ENCODE measurements around the gene GRID1. TPM values are rescaled to one million over a fixed set of nuclear protein-coding genes. Genes with fewer than 3 reads are reported as not detected.

GRID1 gene
- total RNA-seq, 1 experiment from 2014 or later: 0.37 TPM

- TF ChIP-seq ZNF425 (CRISPR knock-in tag; conservative IDR thresholded peaks at IDR 0.05): no peak
Measured at GRCh38 chr10:85926136-85926535, 440.5 kb downstream of the GRID1 start (continued).

- Mint-ChIP-seq H3K4me1 (peaks cover 2% of the 10 kb centered on the region), H3K4me3 (no peak overlapping the region), H3K36me3 (no peaks in the 10 kb centered on the region), H3K27me3 (ENCODE audit: low read depth) (no peaks in the 10 kb centered on the region), H3K9me3 (0 out of 2 replicates have a peak, but pooled peaks cover 2% of the 10 kb centered on the region), H3K27ac (no peak overlapping the region)
- ChIA-PET POLR2A (no interaction called here), CTCF (interaction anchor here (0.6 to 1.5 kb wide), 5 partner anchors 51 to 253 kb away, joined by 3 to 4 read pairs (median 3); no protein-coding TSS in a partner anchor)
- ATAC-seq: no peak
- no peak for DNase-seq (ENCODE audit: low spot score)
- TF ChIP-seq TP53 (CRISPR knock-in tag; IDR thresholded peaks at IDR 0.05): no peak
- no peak for TF ChIP-seq ZNF671 (CRISPR knock-in tag; IDR thresholded peaks at IDR 0.05)
- TF ChIP-seq FOXJ3 (CRISPR knock-in tag; IDR thresholded peaks at IDR 0.05; ENCODE audit: borderline replicate concordance): no peak
- no peak for TF ChIP-seq ZBTB43 (CRISPR knock-in tag; IDR thresholded peaks at IDR 0.05)
- no peak for TF ChIP-seq ESRRA (CRISPR knock-in tag; IDR thresholded peaks at IDR 0.05; ENCODE audit: borderline replicate concordance)
- TF ChIP-seq MLX (CRISPR knock-in tag; IDR thresholded peaks at IDR 0.05): no peak
- no peak for TF ChIP-seq ATF1 (CRISPR knock-in tag; IDR thresholded peaks at IDR 0.05)
- TF ChIP-seq NR1H2 (CRISPR knock-in tag; IDR thresholded peaks at IDR 0.05): no peak
- no peak for TF ChIP-seq RELA (CRISPR knock-in tag; IDR thresholded peaks at IDR 0.05; ENCODE audit: borderline replicate concordance)
- no peak for TF ChIP-seq KAT7 (CRISPR knock-in tag; IDR thresholded peaks at IDR 0.05; ENCODE audit: borderline replicate concordance)
- TF ChIP-seq NFE2L1 (CRISPR knock-in tag; IDR thresholded peaks at IDR 0.05): no peak
- no peak for TF ChIP-seq USF2 (CRISPR knock-in tag; IDR thresholded peaks at IDR 0.05)
- no peak for TF ChIP-seq STAT6 (CRISPR knock-in tag; conservative IDR thresholded peaks at IDR 0.05; ENCODE audit: low read depth)
- no peak for TF ChIP-seq OVOL2 (CRISPR knock-in tag; IDR thresholded peaks at IDR 0.05; ENCODE audit: borderline replicate concordance)
- no peak for TF ChIP-seq MAX (CRISPR knock-in tag; IDR thresholded peaks at IDR 0.05)
- no peak for TF ChIP-seq GABPB1 (CRISPR knock-in tag; IDR thresholded peaks at IDR 0.05)
- no peak for TF ChIP-seq FOXP1 (CRISPR knock-in tag; IDR thresholded peaks at IDR 0.05; ENCODE audit: borderline replicate concordance)
- TF ChIP-seq CBFB (CRISPR knock-in tag; IDR thresholded peaks at IDR 0.05; ENCODE audit: low read depth): no peak
Measured at GRCh38 chr10:85925201-85925750, 441.3 kb downstream of the GRID1 start.

Measured in WTC11 (cell line).